K562 (cell line): ENCODE data around the gene KLHL30. TPM values are rescaled to one million over a fixed set of nuclear protein-coding genes. Genes with fewer than 3 reads are reported as not detected.

ENCODE experiments used
- ATAC-seq: fragments of 200-7000 bp; cut with Tn5 transposase; 3 replicates; pipeline ENCODE4 v1.9.1; 2020; ENCODE audit warnings: moderate library complexity
- BruUV-seq: library from RNA; stranded (reverse); fragments of 400-500 nt; replicated peaks from 2 replicates; lab custom pipeline; 2021; lab: Mats Ljungman, UMichigan
- CTCF ChIA-PET: fragments of 300-600 bp; formaldehyde crosslinking; extraction: SDS; loops from one replicate; lab custom pipeline; 2021; ENCODE audit warnings: low intra/inter-chr PET ratio; lab: Yijun Ruan, JAX
- POLR2A ChIA-PET: fragments of 300-600, 350-650 bp; sonication (Branson Sonifier 250); formaldehyde crosslinking; extraction: SDS; loops from one replicate; lab custom pipeline; 2021; ENCODE audit warnings: antibody characterized with exemption, inconsistent platforms; lab: Yijun Ruan, JAX
- DNase-seq, 4 experiments: peaks; one replicate each; pipeline versions ENCODE4 v3.0.0 to v3.0.0-alpha.2; 2011 to 2018; ENCODE audit warnings: low spot score in 3 of 4, mixed read lengths in 3 of 4; ENCODE audit errors: extremely low read depth in 1 of 4
- FAIRE-seq: peaks from 2 replicates; lab custom pipeline; 2011; peaks lifted over from hg19 to GRCh38; lab: Jason Lieb, UNC
- H2AFZ ChIP-seq: 2 replicates; pipeline ENCODE4 v1.6.0; 2011; ENCODE audit warnings: low read depth, low read length, control low read depth, inconsistent platforms
- H3K27ac ChIP-seq: fragments of 200-600 bp; 3 replicates; pipeline ENCODE4 v1.8.0; 2011; ENCODE audit warnings: low read depth, mild to moderate bottlenecking, control low read depth, inconsistent platforms, low read length, moderate library complexity, mixed read lengths; ENCODE audit errors: extremely low read depth
- H3K27me3 ChIP-seq, 2 experiments: fragments of 300-600 bp in 1 of 2; 2 replicates in 1 of 2; 3 replicates in 1 of 2; pipeline versions ENCODE4 v1.6.0 to v1.8.0; 2011; ENCODE audit warnings: inconsistent platforms in 2 of 2, low read length in 2 of 2, mild to moderate bottlenecking in 1 of 2, mixed read lengths in 1 of 2, moderate library complexity in 1 of 2; ENCODE audit not compliant: control insufficient read depth in 2 of 2, insufficient read depth in 2 of 2
- H3K36me3 ChIP-seq: fragments of 300-600 bp; 3 replicates; pipeline ENCODE4 v1.8.0; 2011; ENCODE audit warnings: mild to moderate bottlenecking, low read length, inconsistent platforms; ENCODE audit not compliant: control insufficient read depth, insufficient read depth
- H3K4me1 ChIP-seq, 2 experiments: fragments of 200-600 bp in 1 of 2; replicated peaks in 1 of 2; 2 replicates in 1 of 2; 3 replicates in 1 of 2; pipeline versions ENCODE4 v1.5.1 to v1.8.0; 2011; ENCODE audit warnings: inconsistent platforms in 2 of 2, low read length in 2 of 2, mild to moderate bottlenecking in 1 of 2, mixed read lengths in 1 of 2, moderate library complexity in 1 of 2; ENCODE audit not compliant: control insufficient read depth in 2 of 2, insufficient read depth in 2 of 2
- H3K4me2 ChIP-seq: 2 replicates; pipeline ENCODE4 v1.6.1; 2011; ENCODE audit warnings: low read length, control low read depth, inconsistent platforms, mixed read lengths; ENCODE audit not compliant: insufficient read depth
- H3K4me3 ChIP-seq: fragments of 200-600 bp; sonication (generic), shearing (Covaris generic); 2 replicates; pipeline ENCODE4 v1.5.1; 2016; ENCODE audit warnings: control low read depth, inconsistent platforms
- H3K79me2 ChIP-seq: fragments of 200-600 bp; 3 replicates; pipeline ENCODE4 v1.8.0; 2011; ENCODE audit warnings: low read length, inconsistent platforms; ENCODE audit not compliant: control insufficient read depth, insufficient read depth
- H3K9ac ChIP-seq, 2 experiments: 2 replicates each; pipeline versions ENCODE4 v1.6.0 to v1.6.1; 2011; ENCODE audit warnings: low read depth in 2 of 2, low read length in 2 of 2, control low read depth in 1 of 2, inconsistent platforms in 1 of 2, mild to moderate bottlenecking in 1 of 2, mixed read lengths in 1 of 2; ENCODE audit not compliant: insufficient read depth in 1 of 2
- H3K9me1 ChIP-seq: one replicate; pipeline ENCODE4 v1.6.0; 2011; ENCODE audit warnings: inconsistent platforms, mild to moderate bottlenecking, low read length, moderate library complexity; ENCODE audit not compliant: control insufficient read depth, insufficient read depth
- H3K9me3 ChIP-seq: replicated peaks from 2 replicates; pipeline ENCODE4 v1.5.1; 2011; ENCODE audit warnings: low read depth, low read length, inconsistent platforms; ENCODE audit not compliant: control insufficient read depth, insufficient read depth
- H4K20me1 ChIP-seq: replicated peaks from 2 replicates; pipeline ENCODE4 v1.6.1; 2011; ENCODE audit warnings: low read length, inconsistent platforms, mixed read lengths; ENCODE audit not compliant: control insufficient read depth, insufficient read depth
- ATF1 ChIP-seq, 2 experiments: fragments of 450-650 bp in 1 of 2; IDR thresholded peaks; 2 replicates each; pipeline ENCODE4 v1.6.1; 2016; ENCODE audit warnings: missing compliant biosample characterization in 1 of 2, missing genetic modification characterization in 1 of 2
- DIDO1 ChIP-seq: fragments of 450-650 bp; IDR thresholded peaks from 2 replicates; pipeline ENCODE4 v1.6.1; 2016; ENCODE audit warnings: low read depth, missing biosample characterization, missing genetic modification characterization
- DMBX1 ChIP-seq: fragments of 250-450 bp; sonication (Bioruptor Pico); IDR thresholded peaks from 2 replicates; pipeline ENCODE4 v1.8.0; 2022; ENCODE audit warnings: inconsistent platforms, mild to moderate bottlenecking, moderate library complexity, borderline replicate concordance
- ESRRB ChIP-seq: fragments of 250-450 bp; sonication (Bioruptor Pico); IDR thresholded peaks from 2 replicates; pipeline ENCODE4 v1.5.0; 2020; ENCODE audit warnings: mild to moderate bottlenecking, moderate library complexity, borderline replicate concordance
- FOXP1 ChIP-seq: sonication (generic); formaldehyde crosslinking; IDR thresholded peaks from 2 replicates; pipeline ENCODE4 v1.8.0; 2022; ENCODE audit warnings: mild to moderate bottlenecking, missing genetic modification reagents
- HIVEP1 ChIP-seq: fragments of 250-450 bp; sonication (Bioruptor Pico); IDR thresholded peaks from 2 replicates; pipeline ENCODE4 v1.4.0; 2020; ENCODE audit warnings: mild to moderate bottlenecking
- ID3 ChIP-seq, 2 experiments: fragments of 250-450 bp in 1 of 2; fragments of 450-650 bp in 1 of 2; sonication (Bioruptor Pico) in 1 of 2; IDR thresholded peaks; 2 replicates each; pipeline versions ENCODE4 v1.6.1 to v1.8.0; 2016 to 2021; ENCODE audit warnings: mild to moderate bottlenecking in 2 of 2, moderate library complexity in 2 of 2, missing compliant biosample characterization in 1 of 2, missing genetic modification characterization in 1 of 2
- KLF6 ChIP-seq: fragments of 250-450 bp; sonication (Bioruptor Pico); IDR thresholded peaks from 2 replicates; pipeline ENCODE4 v1.4.0; 2020; ENCODE audit warnings: mild to moderate bottlenecking, moderate library complexity, borderline replicate concordance
- L3MBTL2 ChIP-seq: fragments of 450-650 bp; IDR thresholded peaks from 2 replicates; pipeline ENCODE4 v1.6.1; 2016; ENCODE audit warnings: mild to moderate bottlenecking, moderate library complexity
- LARP7 ChIP-seq: fragments of 450-650 bp; IDR thresholded peaks from 2 replicates; pipeline ENCODE4 v1.6.1; 2016
- MYC ChIP-seq, 2 experiments: fragments of 250-450 bp in 1 of 2; sonication (Bioruptor Pico) in 1 of 2; IDR thresholded peaks; 2 replicates each; pipeline versions ENCODE4 v1.5.1 to v1.6.1; 2012 to 2021; ENCODE audit warnings: low read depth in 2 of 2, borderline replicate concordance in 1 of 2, improper control_type of control experiment in 1 of 2, low read length in 1 of 2, mild to moderate bottlenecking in 1 of 2, moderate library complexity in 1 of 2
- MYNN ChIP-seq, 2 experiments: sonication (generic); formaldehyde crosslinking in 1 of 2; IDR thresholded peaks; 2 replicates each; pipeline versions ENCODE4 v1.5.0 to v1.6.1; 2016 to 2020; ENCODE audit warnings: antibody characterized with exemption in 1 of 2, missing genetic modification reagents in 1 of 2
- NFRKB ChIP-seq: fragments of 450-650 bp; IDR thresholded peaks from 2 replicates; pipeline ENCODE4 v1.6.1; 2016; ENCODE audit warnings: low read depth
- NFXL1 ChIP-seq: fragments of 450-650 bp; formaldehyde crosslinking; IDR thresholded peaks from 2 replicates; pipeline ENCODE4 v1.4.0; 2021; ENCODE audit warnings: mild to moderate bottlenecking
- RBM15 ChIP-seq: fragments of 200-400 bp; formaldehyde crosslinking; IDR thresholded peaks from 2 replicates; pipeline ENCODE4 v1.6.1; 2018; ENCODE audit warnings: mild to moderate bottlenecking, low read length, moderate library complexity; ENCODE audit not compliant: insufficient read depth
- TAF1 ChIP-seq: IDR thresholded peaks from 2 replicates; pipeline ENCODE4 v1.6.1; 2011; ENCODE audit warnings: mild to moderate bottlenecking, low read length, moderate library complexity; ENCODE audit not compliant: insufficient read depth, control insufficient read depth, severe bottlenecking; ENCODE audit errors: extremely low read depth
- TEAD2 ChIP-seq: fragments of 450-650 bp; IDR thresholded peaks from 2 replicates; pipeline ENCODE4 v1.6.1; 2016; ENCODE audit warnings: missing genetic modification characterization, control low read depth, missing compliant biosample characterization
- ZNF253 ChIP-seq: fragments of 250-450 bp; sonication (Bioruptor Pico); conservative IDR thresholded peaks from 2 replicates; pipeline ENCODE4 v1.6.1; 2021; ENCODE audit warnings: mild to moderate bottlenecking
- ZNF316 ChIP-seq: fragments of 450-650 bp; IDR thresholded peaks from 2 replicates; pipeline ENCODE4 v1.6.1; 2016
- WGBS: fragments of 100-300 bp; shearing (Covaris generic); methylation state at CpG from one replicate; pipeline ENCODE4 v1.1.6; 2016; ENCODE audit warnings: low coverage, mixed read lengths; ENCODE audit not compliant: insufficient coverage; ENCODE audit errors: missing lambda C conversion rate; 5-methylcytosine and 5-hydroxymethylcytosine counted together
- in situ Hi-C: fragments of 300-500 bp; cut with MboI; formaldehyde crosslinking; loops from 4 replicates; pipeline ENCODE4 v1.15.0; 2018; ENCODE audit warnings: inconsistent platforms, mixed read lengths
- intact Hi-C: fragments of 100-400 bp; cut with micrococcal nuclease; formaldehyde crosslinking; loops from 2 replicates; pipeline ENCODE4 v1.14.2; 2022
- polyA plus RNA-seq, 8 experiments: library from polyadenylated mRNA; depleted of rRNA in 4 of 8; stranded (reverse) in 5 of 8; unstranded in 3 of 8; fragments of >200 nt; fragmentation: Nextera tagmentation in 2 of 8; fragmentation: Illumina TruSeq in 1 of 8; extraction: Ambion mirVana in 2 of 8; extraction: Trizol in 1 of 8; gene quantifications; 2 replicates each; pipeline versions ENCODE4 v1.2.1 to v1.2.3, GENCODE V29; 2011 to 2014; ENCODE audit warnings: inconsistent platforms in 1 of 8, missing spikeins in 1 of 8
- total RNA-seq, 7 experiments: library from RNA; depleted of rRNA in 6 of 7; stranded (reverse); fragments of >200 nt in 6 of 7; fragmentation: Illumina TruSeq in 2 of 7; extraction: Trizol in 2 of 7; gene quantifications; 2 replicates each; pipeline versions ENCODE4 v1.2.1 to v1.2.3, GENCODE V29; 2011 to 2021; ENCODE audit warnings: low replicate concordance in 1 of 7
- TF ChIP-seq, protein P1 (sequence below): fragments of 450-650 bp; formaldehyde crosslinking; IDR thresholded peaks from 2 replicates; pipeline ENCODE4 v1.4.0; 2020; ENCODE audit warnings: mild to moderate bottlenecking, moderate library complexity

The KLHL30 gene
- total and polyA plus RNA-seq, 9 of the 15 experiments (the other 6 are each of a cell fraction or from before 2014, with no cell fraction given), result 0.04 TPM; not detected in 8

DNA sequence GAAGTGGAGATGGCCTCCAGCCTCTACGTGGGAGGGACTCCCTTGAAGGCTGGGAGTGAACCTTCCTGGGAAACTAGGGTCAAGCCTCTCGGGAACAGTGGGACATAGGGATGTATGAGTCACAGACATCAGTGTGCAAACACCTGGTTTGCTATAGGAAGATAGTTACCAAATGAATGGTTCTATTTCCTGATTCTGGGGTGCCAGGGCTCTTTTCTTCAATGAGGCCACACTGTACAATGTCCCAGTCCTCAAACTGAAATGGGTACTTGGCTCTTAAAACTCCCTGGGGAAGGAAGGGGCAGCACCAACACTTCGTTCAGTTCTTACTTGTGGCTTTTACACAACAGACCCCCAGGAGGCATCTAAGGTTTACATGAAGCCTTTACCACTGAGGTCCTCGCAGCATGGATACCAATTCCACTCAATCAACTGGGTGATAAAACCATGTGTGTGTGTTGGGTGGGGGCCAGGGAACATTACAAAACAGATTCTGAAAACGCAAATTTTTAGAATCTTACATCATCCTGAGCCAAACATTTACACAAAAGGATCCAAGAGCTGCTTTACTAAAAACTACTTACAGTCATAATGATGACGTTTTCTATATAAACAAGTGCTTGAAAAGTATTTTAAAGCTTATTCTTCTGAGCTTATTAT is 30.7 kb downstream of the KLHL30 start:
- peak in 3 of 4 experiments; percentile 34 to 63 (median 60) for DNase-seq
- 9% methylated on average over 6 of the region's 6 CpGs for WGBS
- Histone ChIP-seq H3K27me3 (no peaks in the 10 kb centered on the region), H3K4me2 (peak overlapping the region; percentile 33; the same call in 1 of the 2 replicates), H3K27ac (peak overlapping the region; percentile 81), H3K4me3 (no peak overlapping the region), H2AFZ (no peak overlapping the region), H3K36me3 (peaks cover 43% of the 10 kb centered on the region), H3K9me1 (peaks cover 4% of the 10 kb centered on the region), H3K79me2 (no peaks in the 10 kb centered on the region), H4K20me1 (no peaks in the 10 kb centered on the region), H3K9me3 (no peaks in the 10 kb centered on the region), H3K4me1 (peaks cover 30 to 33% of the 10 kb centered on the region in 2 experiments), H3K9ac (peak overlapping the region; percentile 14 to 56; a peak in 3 of 4 replicates)
- CTCF ChIA-PET, result no interaction called here
- in situ Hi-C loops (no loop called here), intact Hi-C loops (loop anchor here (5.0 kb wide), 1 partner anchor 68 kb away; no protein-coding TSS in a partner anchor)
- peak; percentile 40 for ATAC-seq
- BruUV-seq, result no TSS peak
- peak; percentile 26 for FAIRE-seq
- POLR2A ChIA-PET, result no interaction called here
- TF ChIP-seq TEAD2 (tag), result no peak
- no peak for TF ChIP-seq MYNN (IDR thresholded peaks at IDR 0.05)
- no peak for TF ChIP-seq MYNN (CRISPR knock-in tag; IDR thresholded peaks at IDR 0.05)
- TF ChIP-seq HIVEP1 (CRISPR knock-in tag), result no peak
- no peak for TF ChIP-seq ID3 (CRISPR knock-in tag; IDR thresholded peaks at IDR 0.05)
- TF ChIP-seq ID3 (tag; IDR thresholded peaks at IDR 0.05), result peak; percentile 29; the same call in 1 of the 2 replicates
- TF ChIP-seq L3MBTL2, result peak; percentile 87
- TF ChIP-seq ZNF316, result no peak
- no peak for TF ChIP-seq ESRRB
- no peak for TF ChIP-seq DIDO1
- TF ChIP-seq DMBX1 (CRISPR knock-in tag), result 0 out of 2 replicates have a peak, but pooled peaks have one; percentile 12
- TF ChIP-seq NFRKB, result peak; percentile 32
- TF ChIP-seq KLF6 (CRISPR knock-in tag), result peak; percentile 29; the same call in 1 of the 2 replicates
- TF ChIP-seq, protein P1, sequence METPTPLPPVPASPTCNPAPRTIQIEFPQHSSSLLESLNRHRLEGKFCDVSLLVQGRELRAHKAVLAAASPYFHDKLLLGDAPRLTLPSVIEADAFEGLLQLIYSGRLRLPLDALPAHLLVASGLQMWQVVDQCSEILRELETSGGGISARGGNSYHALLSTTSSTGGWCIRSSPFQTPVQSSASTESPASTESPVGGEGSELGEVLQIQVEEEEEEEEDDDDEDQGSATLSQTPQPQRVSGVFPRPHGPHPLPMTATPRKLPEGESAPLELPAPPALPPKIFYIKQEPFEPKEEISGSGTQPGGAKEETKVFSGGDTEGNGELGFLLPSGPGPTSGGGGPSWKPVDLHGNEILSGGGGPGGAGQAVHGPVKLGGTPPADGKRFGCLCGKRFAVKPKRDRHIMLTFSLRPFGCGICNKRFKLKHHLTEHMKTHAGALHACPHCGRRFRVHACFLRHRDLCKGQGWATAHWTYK, result no peak
- TF ChIP-seq MYC (IDR thresholded peaks at IDR 0.05; ENCODE audit: low read depth, low read length), result peak; percentile 64
- TF ChIP-seq MYC (CRISPR knock-in tag; IDR thresholded peaks at IDR 0.05; ENCODE audit: borderline replicate concordance, low read depth), result 0 out of 2 replicates have a peak, but pooled peaks have one; percentile 20
- no peak for TF ChIP-seq ATF1 (CRISPR knock-in tag; IDR thresholded peaks at IDR 0.05)
- TF ChIP-seq ATF1 (tag; IDR thresholded peaks at IDR 0.05), result peak; percentile 29; the same call in 1 of the 2 replicates
- TF ChIP-seq ZNF253, result no peak
- no peak for TF ChIP-seq FOXP1
- no peak for TF ChIP-seq TAF1
- TF ChIP-seq RBM15, result no peak
- no peak for TF ChIP-seq NFXL1
- no peak for TF ChIP-seq LARP7
